Ascending aorta (tissue), 2 donors: ENCODE results near the gene SERPINI1. TPM values are rescaled to one million over a fixed set of nuclear protein-coding genes. Genes with fewer than 3 reads are reported as not detected.

Experiments
- DNase-seq, 2 donors: peaks; one replicate each; pipeline ENCODE4 v3.0.0-alpha.2; 2019; ENCODE audit warnings: low spot score in 2 of 2
- H3K27ac ChIP-seq, 2 donors: fragments of 200-600 bp; sonication (generic); one replicate each; pipeline ENCODE4 v1.5.1; 2016 to 2017; ENCODE audit warnings: mild to moderate bottlenecking in 1 of 2
- H3K27me3 ChIP-seq: fragments of 200-600 bp; sonication (generic); one replicate; pipeline ENCODE4 v1.5.1; 2017
- H3K36me3 ChIP-seq, 2 donors: fragments of 200-600 bp; sonication (generic); one replicate each; pipeline ENCODE4 v1.5.1; 2016
- H3K4me1 ChIP-seq, 2 donors: fragments of 200-600 bp; sonication (generic); one replicate each; pipeline ENCODE4 v1.5.1; 2016 to 2017; ENCODE audit warnings: mild to moderate bottlenecking in 1 of 2
- H3K4me3 ChIP-seq, 2 donors: fragments of 200-600 bp; sonication (generic); one replicate each; pipeline ENCODE4 v1.5.1; 2016 to 2017; ENCODE audit warnings: mild to moderate bottlenecking in 1 of 2
- H3K9me3 ChIP-seq, 2 donors: fragments of 200-600 bp; sonication (generic); one replicate each; pipeline ENCODE4 v1.5.1; 2016
- intact Hi-C: fragments of 100-400 bp; cut with DNase I; formaldehyde crosslinking; loops from one replicate; pipeline ENCODE4 v1.15.1; 2023
- total RNA-seq: library from RNA; depleted of rRNA; stranded (reverse); fragments of >200 nt; gene quantifications from one replicate; pipeline ENCODE4 v1.1.0, GENCODE V29; 2016
- TF ChIP-seq, protein P1 (sequence below), 3 experiments: fragments of 200-600 bp in 2 of 3; fragments of 450-650 bp in 1 of 3; sonication (generic) in 2 of 3; IDR thresholded peaks; one replicate each; pipeline ENCODE4 v1.5.1; 2016 to 2019; ENCODE audit warnings: antibody characterized with exemption in 3 of 3, mild to moderate bottlenecking in 1 of 3, moderate library complexity in 1 of 3

The SERPINI1 gene
- total RNA-seq, 1 donor from 2014 or later, result 6.3 TPM

DNA sequence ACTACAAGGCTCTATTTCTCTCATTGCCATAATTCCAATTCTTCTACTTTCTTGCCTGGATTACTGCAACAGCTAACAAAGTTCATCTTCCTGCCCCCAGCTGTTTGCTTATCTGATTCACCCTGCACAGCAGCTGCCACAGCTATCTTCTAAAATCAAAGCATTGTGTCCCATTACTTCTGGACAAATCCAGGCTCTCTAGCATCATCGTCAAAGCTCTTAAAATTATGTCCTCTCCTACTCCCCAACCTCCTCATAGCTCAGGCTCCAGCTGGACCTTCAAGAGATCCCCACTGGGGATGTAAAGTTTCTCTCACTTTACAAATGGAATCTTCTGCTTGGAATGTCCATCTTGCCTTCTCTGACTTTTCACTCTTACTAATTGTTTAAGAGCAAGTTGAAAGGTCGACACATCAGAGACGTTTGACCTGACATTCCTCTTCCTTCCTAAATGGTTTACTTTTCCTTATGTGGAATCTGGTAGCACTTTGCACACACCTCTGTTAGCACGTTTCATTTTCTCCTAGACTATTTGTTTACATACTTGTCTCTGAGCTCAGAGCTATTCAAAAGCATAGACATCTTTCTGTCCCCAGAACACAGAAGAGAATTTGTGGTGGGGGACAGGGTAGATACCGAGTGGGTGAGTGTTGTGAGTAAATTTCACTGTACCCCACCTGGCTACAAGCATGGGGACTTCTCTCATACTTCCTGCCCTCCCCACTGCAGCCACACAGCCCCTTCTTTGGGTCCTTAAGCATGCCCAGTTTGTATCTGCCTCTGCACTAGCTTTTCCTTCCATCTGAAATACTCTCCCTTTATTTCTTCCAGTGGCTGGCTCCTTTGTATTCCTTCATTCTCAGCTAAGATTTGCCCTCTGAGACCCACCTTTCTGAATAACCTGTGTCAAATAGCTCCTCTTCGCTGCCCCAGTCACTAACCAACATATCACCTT, 77.9 kb downstream of the SERPINI1 start:
- Histone ChIP-seq H3K27ac (peak overlapping the region; percentile 62 to 73), H3K4me1 (peaks cover 10 to 32% of the 10 kb centered on the region in 2 donors), H3K27me3 (no peaks in the 10 kb centered on the region), H3K36me3 (no peaks in the 10 kb centered on the region), H3K4me3 (no peak overlapping the region), H3K9me3 (no peaks in the 10 kb centered on the region)
- TF ChIP-seq, protein P1, sequence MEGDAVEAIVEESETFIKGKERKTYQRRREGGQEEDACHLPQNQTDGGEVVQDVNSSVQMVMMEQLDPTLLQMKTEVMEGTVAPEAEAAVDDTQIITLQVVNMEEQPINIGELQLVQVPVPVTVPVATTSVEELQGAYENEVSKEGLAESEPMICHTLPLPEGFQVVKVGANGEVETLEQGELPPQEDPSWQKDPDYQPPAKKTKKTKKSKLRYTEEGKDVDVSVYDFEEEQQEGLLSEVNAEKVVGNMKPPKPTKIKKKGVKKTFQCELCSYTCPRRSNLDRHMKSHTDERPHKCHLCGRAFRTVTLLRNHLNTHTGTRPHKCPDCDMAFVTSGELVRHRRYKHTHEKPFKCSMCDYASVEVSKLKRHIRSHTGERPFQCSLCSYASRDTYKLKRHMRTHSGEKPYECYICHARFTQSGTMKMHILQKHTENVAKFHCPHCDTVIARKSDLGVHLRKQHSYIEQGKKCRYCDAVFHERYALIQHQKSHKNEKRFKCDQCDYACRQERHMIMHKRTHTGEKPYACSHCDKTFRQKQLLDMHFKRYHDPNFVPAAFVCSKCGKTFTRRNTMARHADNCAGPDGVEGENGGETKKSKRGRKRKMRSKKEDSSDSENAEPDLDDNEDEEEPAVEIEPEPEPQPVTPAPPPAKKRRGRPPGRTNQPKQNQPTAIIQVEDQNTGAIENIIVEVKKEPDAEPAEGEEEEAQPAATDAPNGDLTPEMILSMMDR (IDR thresholded peaks at IDR 0.05), result no peak
- no peak for DNase-seq
- intact Hi-C loops, result loop anchor here (1.0 kb wide), 2 partner anchors 78 to 282 kb away; partner anchors contain the start of genes GOLIM4 and SERPINI1

DNA sequence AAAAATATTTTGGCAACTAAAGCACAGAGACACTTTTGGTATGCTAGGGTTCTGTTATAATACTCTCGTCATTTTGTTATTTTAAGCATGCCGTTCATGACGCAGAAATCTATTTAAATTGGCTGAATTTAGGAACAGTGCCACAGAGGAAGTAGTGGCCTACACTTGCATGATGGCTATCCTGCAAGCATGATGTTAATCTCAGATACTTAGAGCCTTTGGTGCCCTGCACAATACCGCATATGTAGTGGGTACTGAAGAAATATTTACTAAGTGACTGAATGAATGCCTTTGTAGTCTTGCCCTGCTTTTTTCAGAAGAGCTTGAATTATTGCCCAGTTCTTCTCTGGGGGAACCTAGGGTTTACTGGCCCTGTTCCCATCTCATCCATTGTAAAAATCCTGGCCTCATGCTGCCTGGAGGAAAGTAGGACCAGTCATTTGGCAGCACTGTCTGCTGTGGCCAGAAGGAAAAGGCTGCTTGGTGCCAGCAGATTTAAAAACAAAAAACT, 79.0 kb downstream of the SERPINI1 start:
- Histone ChIP-seq H3K27ac (peak overlapping the region; percentile 62 to 73), H3K4me3 (peak overlapping the region in 1 of 2 donors; percentile 1)
- intact Hi-C loops, result loop anchor here (1.0 kb wide), 1 partner anchor 79 kb away; the partner anchor contains the start of gene SERPINI1

DNA sequence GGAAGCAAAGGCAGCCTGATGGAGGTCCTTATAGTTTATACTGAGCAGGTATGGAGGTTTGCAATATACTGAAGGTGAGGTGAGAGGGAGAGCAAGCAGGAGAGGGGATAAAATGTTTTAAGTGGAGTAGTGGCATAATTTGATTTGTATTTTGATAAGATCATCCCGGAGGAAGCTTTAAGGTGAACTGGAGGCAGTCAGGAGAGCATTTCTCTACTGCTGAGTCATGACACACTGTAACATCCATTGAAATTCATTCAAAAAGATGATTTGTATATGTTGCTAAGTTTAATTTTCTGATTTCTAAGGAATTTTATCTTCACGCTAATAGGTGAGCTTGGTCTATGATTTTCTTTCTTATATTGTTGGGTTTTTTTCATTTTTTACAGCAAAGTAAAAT, 81.4 kb downstream of the SERPINI1 start:
- Histone ChIP-seq H3K27me3 (no peaks in the 10 kb centered on the region), H3K27ac (peak overlapping the region in 1 of 2 donors; percentile 73), H3K9me3 (no peaks in the 10 kb centered on the region), H3K36me3 (no peaks in the 10 kb centered on the region), H3K4me1 (peaks cover 10 to 28% of the 10 kb centered on the region in 2 donors), H3K4me3 (no peak overlapping the region)
- intact Hi-C loops, result no loop called here
- TF ChIP-seq, protein P1 (IDR thresholded peaks at IDR 0.05), result no peak
- DNase-seq, result no peak

More for the DNA sequence above, 79.0 kb downstream of the SERPINI1 start:
- Histone ChIP-seq H3K4me1 (peaks cover 10 to 28% of the 10 kb centered on the region in 2 donors), H3K9me3 (no peaks in the 10 kb centered on the region), H3K36me3 (no peaks in the 10 kb centered on the region), H3K27me3 (no peaks in the 10 kb centered on the region)
- TF ChIP-seq, protein P1 (IDR thresholded peaks at IDR 0.05), result no peak
- peak in 1 of 2 donors; percentile 75 for DNase-seq

DNA sequence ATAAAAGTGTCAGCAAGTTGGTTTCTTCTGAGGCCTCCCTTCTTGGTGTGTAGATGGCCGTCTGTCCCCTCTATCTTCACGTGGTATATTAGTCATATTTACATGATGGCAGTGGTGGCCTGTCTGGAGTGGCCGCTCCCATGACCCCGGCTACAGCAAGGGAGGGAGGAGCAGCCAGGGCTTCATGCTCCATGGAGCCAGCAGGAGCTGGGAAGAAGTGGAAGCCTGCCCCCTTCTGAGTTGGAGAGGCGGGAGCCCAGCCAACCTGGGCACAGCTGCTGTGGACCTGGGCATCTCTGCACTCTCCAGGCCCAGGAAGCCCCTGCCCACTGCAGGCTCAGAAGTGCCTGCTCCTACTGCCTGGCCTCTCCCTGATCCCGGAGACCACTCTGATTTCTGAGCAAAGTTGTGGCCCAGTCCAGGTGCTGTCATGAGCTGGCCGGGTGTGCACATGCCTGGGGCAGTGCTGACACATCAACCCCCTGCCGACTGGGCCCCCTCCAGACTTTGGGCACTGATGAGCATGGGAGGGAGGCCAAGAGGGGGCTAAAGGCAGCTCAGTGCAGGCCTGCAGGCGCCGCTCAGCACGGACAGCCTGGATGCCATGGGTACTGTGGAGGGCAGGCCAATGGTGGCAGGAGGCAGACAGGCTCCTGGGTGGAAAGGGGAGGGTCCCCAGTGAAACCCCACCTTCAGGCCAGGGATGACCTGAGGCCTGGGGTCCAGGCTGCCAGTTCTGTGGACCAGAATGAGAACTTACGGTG, 84.8 kb downstream of the SERPINI1 start:
- intact Hi-C loops, result no loop called here
- Histone ChIP-seq H3K4me1 (peaks cover 3 to 10% of the 10 kb centered on the region in 2 donors), H3K36me3 (no peaks in the 10 kb centered on the region), H3K27me3 (no peaks in the 10 kb centered on the region), H3K27ac (no peak overlapping the region), H3K9me3 (no peaks in the 10 kb centered on the region), H3K4me3 (no peak overlapping the region)
- no peak for DNase-seq
- TF ChIP-seq, protein P1 (IDR thresholded peaks at IDR 0.05), result no peak

DNA sequence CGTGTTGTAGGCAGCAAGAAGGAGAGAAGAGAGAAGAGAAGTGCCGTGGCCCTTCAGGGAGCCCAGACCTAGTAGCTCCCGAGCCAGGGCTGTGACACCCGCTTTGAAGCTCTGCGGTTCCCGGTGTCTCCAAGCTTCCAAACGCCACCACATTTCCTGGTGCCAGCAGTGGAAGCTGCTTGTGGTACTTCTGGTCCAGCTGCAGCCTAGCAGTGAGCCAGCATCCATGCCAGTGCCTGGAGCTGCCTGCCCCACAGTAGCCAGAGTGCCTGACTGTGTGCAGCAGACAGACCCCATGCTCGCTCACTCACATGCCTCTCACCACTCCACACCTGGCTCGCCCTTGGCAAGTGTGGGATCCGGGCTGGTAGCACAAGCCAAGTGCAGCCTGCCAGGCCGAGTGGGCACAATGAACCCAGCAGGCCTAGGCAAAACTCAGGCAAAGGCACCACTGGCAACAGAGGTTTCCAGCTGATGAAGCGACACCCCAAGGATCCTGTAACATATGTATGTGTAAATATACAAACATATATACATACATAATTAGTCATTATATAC, 85.8 kb downstream of the SERPINI1 start:
- no peak for DNase-seq
- Histone ChIP-seq H3K9me3 (no peaks in the 10 kb centered on the region), H3K27me3 (no peaks in the 10 kb centered on the region), H3K36me3 (no peaks in the 10 kb centered on the region), H3K4me3 (no peak overlapping the region), H3K27ac (no peak overlapping the region), H3K4me1 (no peaks in the 10 kb centered on the region)
- intact Hi-C loops, result no loop called here
- TF ChIP-seq, protein P1 (IDR thresholded peaks at IDR 0.05), result no peak
